Bronchial epithelial cell (primary cell): Measurements from ENCODE around the gene SMIM14. TPM values are rescaled to one million over a fixed set of nuclear protein-coding genes. Genes with fewer than 3 reads are reported as not detected.

ENCODE experiments used
- total RNA-seq: library from RNA; depleted of rRNA; stranded (reverse); fragments of >200 nt; gene quantifications from 2 replicates; pipeline ENCODE4 v1.2.1, GENCODE V29; 2014

The SMIM14 gene
- total RNA-seq, 1 donor from 2014 or later, result 21.1 TPM

Other genes with a start within 250 kb of the SMIM14 start
- gene KLB, start 231.9 kb downstream of the SMIM14 start, total RNA-seq, result under 0.01 TPM in 2 replicates
- 3,557 and 6,069 TPM in 2 replicates for gene RPL9, start 179.9 kb downstream of the SMIM14 start, total RNA-seq
- gene LIAS, start 179.8 kb downstream of the SMIM14 start, total RNA-seq, result 11.5 and 14.0 TPM in 2 replicates
- 43.1 and 65.0 TPM in 2 replicates for gene UGDH, start 111.4 kb downstream of the SMIM14 start, total RNA-seq
- gene UBE2K, start 59.3 kb upstream of the SMIM14 start, total RNA-seq, result 19.0 and 27.3 TPM in 2 replicates